GM12873 (cell line): Measurements from ENCODE around the gene LAYN.

Experiments
- TF ChIP-seq, protein P1 (sequence below): IDR thresholded peaks from 2 replicates; pipeline ENCODE4 v1.5.1; 2012; ENCODE audit warnings: low read depth, mild to moderate bottlenecking, moderate library complexity, low read length, control low read depth; ENCODE audit not compliant: insufficient read depth; ENCODE audit errors: missing control alignments

LAYN gene

DNA sequence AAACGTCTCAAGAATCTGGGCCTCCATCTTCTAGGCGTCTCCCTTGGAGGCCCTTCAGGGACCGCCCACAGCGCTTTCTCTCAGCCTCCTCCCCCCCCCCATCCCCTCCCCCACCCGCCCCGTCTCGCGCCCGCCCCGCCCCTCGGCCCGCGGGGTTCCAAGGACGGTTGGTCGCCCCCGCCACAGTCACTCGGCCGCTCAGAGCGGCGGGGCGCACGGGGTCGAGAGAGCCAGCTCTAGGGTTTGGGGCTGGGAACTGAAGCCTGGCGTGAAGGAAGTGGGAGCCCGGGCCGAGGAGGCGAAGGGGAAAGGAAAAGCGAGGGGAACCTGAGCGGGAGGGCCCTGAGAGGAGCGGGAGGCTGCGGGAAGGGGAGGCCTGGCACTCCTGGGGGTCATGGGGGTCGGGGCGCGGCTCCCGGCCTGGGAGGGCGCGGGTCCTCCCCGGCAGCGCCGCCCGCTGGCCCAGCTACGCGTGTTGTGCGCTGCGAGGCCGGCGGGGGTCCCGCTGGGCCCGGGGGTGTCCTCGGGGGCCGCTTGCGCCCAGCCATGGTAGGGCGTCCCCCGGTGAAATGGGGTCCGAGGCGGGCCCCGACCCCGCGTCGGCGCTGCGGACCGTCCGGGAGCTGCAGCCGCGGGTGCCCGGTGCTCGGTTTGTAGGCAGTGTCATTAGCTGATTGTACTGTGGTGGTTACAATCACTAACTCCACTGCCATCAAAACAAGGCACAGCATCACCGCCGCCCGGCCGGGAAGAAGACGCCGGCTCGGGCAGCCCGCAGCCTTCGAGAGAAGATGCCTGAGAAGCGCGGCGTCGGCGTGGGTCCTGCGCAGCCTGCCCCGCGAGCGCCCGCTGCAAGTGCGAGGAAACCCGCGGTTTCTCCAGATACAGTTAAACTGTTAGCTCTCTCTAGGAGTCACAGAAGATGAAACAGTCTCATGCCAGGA, 28.0 kb upstream of the LAYN start, which contains the start of gene BTG4:
TSS of gene BTG4 (minus strand) at position 91 of the 944 bp plus-strand sequence. CDS start 13,610 bp downstream, outside the sequence.
- TF ChIP-seq, protein P1, sequence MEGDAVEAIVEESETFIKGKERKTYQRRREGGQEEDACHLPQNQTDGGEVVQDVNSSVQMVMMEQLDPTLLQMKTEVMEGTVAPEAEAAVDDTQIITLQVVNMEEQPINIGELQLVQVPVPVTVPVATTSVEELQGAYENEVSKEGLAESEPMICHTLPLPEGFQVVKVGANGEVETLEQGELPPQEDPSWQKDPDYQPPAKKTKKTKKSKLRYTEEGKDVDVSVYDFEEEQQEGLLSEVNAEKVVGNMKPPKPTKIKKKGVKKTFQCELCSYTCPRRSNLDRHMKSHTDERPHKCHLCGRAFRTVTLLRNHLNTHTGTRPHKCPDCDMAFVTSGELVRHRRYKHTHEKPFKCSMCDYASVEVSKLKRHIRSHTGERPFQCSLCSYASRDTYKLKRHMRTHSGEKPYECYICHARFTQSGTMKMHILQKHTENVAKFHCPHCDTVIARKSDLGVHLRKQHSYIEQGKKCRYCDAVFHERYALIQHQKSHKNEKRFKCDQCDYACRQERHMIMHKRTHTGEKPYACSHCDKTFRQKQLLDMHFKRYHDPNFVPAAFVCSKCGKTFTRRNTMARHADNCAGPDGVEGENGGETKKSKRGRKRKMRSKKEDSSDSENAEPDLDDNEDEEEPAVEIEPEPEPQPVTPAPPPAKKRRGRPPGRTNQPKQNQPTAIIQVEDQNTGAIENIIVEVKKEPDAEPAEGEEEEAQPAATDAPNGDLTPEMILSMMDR, result no peak

DNA sequence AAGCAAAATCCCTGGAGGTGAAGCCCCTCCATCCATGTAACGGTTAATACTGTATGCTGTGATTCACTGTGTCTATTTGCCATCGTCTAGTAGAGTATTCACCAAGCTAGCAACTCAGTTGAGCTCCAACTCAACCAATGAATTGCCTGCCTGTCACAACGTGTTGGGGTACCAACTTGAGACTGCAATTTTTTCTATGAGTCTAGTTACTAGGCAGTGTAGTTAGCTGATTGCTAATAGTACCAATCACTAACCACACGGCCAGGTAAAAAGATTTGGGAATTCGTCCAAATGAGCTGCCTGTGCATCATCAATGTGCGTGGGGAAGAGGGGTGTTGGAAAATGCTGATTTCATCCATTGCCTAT, 27.3 kb upstream of the LAYN start:
- TF ChIP-seq, protein P1, result no peak

DNA sequence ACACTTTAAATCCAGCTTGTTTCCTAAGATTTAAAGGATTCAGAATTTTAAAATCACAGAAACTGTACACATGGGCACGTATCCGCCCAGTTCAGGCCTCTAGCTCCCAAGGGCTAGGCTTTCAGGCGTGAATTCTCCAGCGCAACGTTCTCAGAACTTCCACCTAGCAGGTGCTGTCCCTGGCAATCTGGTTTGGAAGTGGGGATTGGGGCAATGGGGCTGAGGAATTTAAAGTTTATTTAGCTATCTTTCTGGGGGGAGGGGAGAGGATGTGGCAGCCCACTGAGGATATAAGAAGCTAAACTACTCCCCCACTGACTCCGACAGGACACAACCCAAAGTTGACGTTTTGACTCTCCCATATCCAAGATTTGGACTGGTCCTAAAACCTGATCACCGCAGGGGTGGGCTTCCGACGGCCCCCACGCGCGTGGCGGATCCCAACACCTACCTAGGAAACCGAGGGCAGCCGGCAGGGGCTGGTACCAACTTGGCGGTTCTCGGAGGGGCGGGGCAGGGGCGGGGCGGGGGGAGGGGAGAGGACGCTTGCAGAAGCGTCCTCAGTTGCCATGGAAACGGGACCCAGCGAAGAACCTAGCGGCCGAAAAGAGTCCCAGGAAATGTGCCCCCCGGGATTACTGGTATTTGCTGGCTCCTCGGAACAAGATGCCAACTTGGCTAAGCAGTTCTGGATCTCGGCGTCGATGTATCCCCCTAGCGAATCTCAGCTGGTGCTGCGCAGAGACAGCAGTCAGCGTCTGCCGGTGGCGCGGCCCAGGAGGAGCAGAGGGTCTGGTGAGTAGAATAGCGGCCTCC, 26.1 kb upstream of the LAYN start, which contains the start of gene HOATZ:
TSS of gene HOATZ (plus strand) at position 563 of the 816 bp plus-strand sequence. CDS start at position 570, 7 bp downstream.
- TF ChIP-seq, protein P1, result no peak

DNA sequence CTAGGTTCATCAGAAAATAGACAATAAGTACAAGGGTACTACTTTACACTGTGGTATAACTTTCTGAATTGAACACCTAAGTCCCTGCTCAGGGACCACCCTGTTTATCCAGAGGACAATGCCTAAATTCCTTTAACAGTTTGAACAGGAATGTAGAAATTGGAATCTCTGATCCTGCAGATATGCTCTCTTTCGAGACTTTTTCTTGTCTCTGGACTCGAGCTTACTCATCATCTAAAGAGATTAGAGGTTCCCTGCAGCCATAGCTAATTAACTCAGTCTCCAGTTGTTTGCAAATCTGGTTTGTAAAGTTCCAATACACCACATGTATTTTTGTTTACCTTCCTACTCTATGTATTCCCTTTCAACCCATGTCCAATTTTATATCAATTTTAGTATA, 24.9 kb upstream of the LAYN start:
- TF ChIP-seq, protein P1, result no peak

DNA sequence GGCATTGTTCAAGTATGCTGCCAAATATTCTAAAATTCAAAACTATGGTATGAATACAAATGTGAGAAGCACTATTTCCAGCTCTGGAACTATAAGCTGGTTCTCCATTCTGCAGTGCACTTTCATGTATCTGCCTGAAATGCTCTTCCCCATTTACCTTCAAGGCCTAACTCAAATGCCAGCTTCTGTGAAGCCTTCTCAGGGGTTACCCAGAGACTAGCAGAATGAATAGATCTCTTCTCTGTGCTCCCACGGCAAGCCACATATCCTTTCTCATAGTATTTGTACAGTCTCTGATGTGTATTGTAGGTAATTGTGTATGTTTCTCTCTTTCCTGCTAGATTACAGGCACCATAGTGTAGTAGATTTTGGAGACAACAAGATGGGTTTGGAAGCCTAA, 21.9 kb upstream of the LAYN start:
- TF ChIP-seq, protein P1, result no peak

DNA sequence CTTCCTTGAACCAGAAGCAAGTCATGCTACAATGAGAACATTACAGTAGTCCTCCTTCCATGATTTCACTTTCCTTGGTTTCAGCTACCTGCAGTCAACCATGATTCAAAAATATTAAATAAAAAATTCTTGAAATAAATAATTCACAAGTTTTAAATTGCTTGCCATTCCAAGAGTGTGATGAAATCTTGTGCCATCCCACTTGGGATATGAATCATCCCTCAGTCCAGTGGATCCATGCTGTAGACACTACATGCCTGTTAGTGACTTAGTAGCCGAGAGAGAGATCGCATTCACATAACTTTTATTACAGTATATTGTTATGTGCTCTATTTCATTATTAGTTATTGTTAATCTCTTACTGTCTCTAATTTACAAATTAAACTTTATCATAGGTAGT, 20.0 kb upstream of the LAYN start:
- TF ChIP-seq, protein P1, result no peak

DNA sequence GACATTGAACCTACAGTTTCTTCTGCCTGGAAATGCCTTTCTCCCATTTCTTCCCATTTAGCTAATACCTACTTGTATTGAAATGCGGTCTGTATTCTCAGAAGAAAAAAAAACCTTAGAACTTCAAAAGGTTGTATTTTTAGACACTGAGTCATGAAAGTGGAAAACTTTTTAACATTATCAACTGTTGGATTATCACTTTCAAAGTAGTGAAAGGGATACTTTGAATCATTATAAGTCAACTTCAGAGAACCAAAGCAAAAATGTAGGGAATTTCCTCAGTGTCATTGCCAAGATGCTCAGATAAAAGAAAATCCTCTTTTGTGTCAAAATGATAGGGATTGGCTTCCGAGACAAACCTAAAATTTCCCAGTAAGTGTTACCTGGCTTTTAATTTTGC, 19.4 kb upstream of the LAYN start:
- TF ChIP-seq, protein P1, result no peak
